ENCODE data around the gene CINP. TPM values are rescaled to one million over a fixed set of nuclear protein-coding genes. Genes with fewer than 3 reads are reported as not detected.
"Not testable (repeated sequence)": the region's sequence is repeated elsewhere in the genome, so short reads cannot be mapped to it uniquely, and the experiment has no call there.

CINP gene
- total and polyA plus RNA-seq, 9 of the 15 experiments (the other 6 are each of a cell fraction or from before 2014, with no cell fraction given) = 36.3 to 63.2 (median 43.7) TPM

DNA sequence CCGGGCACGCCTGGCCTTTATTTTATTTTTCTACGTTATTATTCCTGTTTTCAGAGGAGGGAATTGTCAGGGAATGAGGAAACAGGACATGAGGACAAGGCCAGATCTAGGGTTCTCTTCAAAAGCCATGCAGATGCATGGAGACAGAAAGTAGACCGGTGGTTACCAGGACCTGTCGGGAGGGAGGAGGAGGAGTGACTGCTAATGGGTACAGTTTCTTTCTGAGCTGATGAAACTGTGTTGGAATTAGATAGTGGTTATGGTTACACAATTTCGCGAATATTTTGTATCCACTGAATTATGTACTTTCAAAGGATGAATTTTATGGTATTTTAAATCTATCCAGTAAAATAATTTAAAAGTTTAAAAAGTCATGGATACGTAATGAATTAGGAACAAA, 31.9 kb downstream of the CINP start (continued):
- TF ChIP-seq, protein P1, sequence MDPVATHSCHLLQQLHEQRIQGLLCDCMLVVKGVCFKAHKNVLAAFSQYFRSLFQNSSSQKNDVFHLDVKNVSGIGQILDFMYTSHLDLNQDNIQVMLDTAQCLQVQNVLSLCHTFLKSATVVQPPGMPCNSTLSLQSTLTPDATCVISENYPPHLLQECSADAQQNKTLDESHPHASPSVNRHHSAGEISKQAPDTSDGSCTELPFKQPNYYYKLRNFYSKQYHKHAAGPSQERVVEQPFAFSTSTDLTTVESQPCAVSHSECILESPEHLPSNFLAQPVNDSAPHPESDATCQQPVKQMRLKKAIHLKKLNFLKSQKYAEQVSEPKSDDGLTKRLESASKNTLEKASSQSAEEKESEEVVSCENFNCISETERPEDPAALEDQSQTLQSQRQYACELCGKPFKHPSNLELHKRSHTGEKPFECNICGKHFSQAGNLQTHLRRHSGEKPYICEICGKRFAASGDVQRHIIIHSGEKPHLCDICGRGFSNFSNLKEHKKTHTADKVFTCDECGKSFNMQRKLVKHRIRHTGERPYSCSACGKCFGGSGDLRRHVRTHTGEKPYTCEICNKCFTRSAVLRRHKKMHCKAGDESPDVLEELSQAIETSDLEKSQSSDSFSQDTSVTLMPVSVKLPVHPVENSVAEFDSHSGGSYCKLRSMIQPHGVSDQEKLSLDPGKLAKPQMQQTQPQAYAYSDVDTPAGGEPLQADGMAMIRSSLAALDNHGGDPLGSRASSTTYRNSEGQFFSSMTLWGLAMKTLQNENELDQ (CRISPR knock-in tag; IDR thresholded peaks at IDR 0.05; ENCODE audit: borderline replicate concordance) = no peak
- no peak for TF ChIP-seq LEF1 (IDR thresholded peaks at IDR 0.05)
- TF ChIP-seq PHB2 (IDR thresholded peaks at IDR 0.05; ENCODE audit: low read depth) = no peak
- TF ChIP-seq ARID2 (IDR thresholded peaks at IDR 0.05) = no peak

DNA sequence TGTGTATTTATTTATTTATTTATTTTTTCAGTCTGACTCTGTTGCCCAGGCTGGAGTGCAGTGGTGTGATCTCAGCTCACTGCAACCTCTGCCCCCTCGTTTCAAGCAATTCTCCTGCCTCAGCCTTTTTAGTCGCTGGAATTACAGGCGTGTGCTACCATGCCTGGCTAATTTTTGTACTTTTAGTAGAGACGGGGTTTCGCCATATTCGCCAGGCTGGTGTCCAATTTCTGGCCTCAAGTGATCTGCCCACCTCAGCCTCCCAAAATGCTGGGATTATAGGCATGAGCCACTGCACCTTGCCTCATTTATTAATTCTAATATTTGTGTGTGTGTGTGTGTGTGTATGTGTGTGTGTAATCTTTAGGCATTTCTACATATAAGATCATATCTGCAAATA, 33.3 kb downstream of the CINP start:
- ATAC-seq; H3K79me2 ChIP-seq (ENCODE audit: control insufficient read depth, insufficient read depth, low read length); H2AFZ ChIP-seq (ENCODE audit: low read depth, low read length); POLR2A ChIA-PET; BruUV-seq (replicated peaks); H3K9me1 ChIP-seq (ENCODE audit: control insufficient read depth, insufficient read depth, low read length); H3K36me3 ChIP-seq (ENCODE audit: control insufficient read depth, insufficient read depth, low read length); intact Hi-C loops (cut with micrococcal nuclease); FAIRE-seq; H3K27me3 ChIP-seq (ENCODE audit: control insufficient read depth in 2 of 2, insufficient read depth in 2 of 2, low read length in 2 of 2); H3K4me2 ChIP-seq (ENCODE audit: insufficient read depth, low read length); DNase-seq (ENCODE audit: extremely low read depth in 1 of 4, low spot score in 3 of 4); H3K27ac ChIP-seq (ENCODE audit: extremely low read depth, low read depth, low read length); H4K20me1 ChIP-seq (replicated peaks; ENCODE audit: control insufficient read depth, insufficient read depth, low read length); H3K9me3 ChIP-seq (replicated peaks; ENCODE audit: control insufficient read depth, insufficient read depth, low read depth, low read length); H3K4me1 ChIP-seq (replicated peaks in 1 of 2; ENCODE audit: control insufficient read depth in 2 of 2, insufficient read depth in 2 of 2, low read length in 2 of 2); H3K4me3 ChIP-seq; H3K9ac ChIP-seq (ENCODE audit: insufficient read depth in 1 of 2, low read depth in 2 of 2, low read length in 2 of 2); CTCF ChIA-PET (ENCODE audit: low intra/inter-chr PET ratio): not testable (repeated sequence)
- WGBS (ENCODE audit: insufficient coverage, low coverage, missing lambda C conversion rate) = 75% methylated on average over 6 of the region's 6 CpGs
- in situ Hi-C loops (cut with MboI) = loop anchor here (10.0 kb wide), 1 partner anchor 185 kb away; no protein-coding TSS in a partner anchor
